OCI-LY7 (cell line): ENCODE data around the gene INPP5K. TPM values are rescaled to one million over a fixed set of nuclear protein-coding genes. Genes with fewer than 3 reads are reported as not detected.

Source experiments
- BruUV-seq: library from RNA; stranded (reverse); fragments of 400-500 nt; replicated peaks from 2 replicates; lab custom pipeline; 2021; lab: Mats Ljungman, UMichigan
- CTCF ChIA-PET: fragments of 300-600 bp; sonication (Branson Sonifier 250); formaldehyde crosslinking; loops from one replicate; lab custom pipeline; 2022; ENCODE audit warnings: antibody characterized with exemption; ENCODE audit not compliant: unreplicated experiment; lab: Charles Lee
- POLR2A ChIA-PET: fragments of 300-600 bp; sonication (Branson Sonifier 250); formaldehyde crosslinking; loops from one replicate; lab custom pipeline; 2022; ENCODE audit warnings: antibody characterized with exemption; lab: Charles Lee
- DNase-seq: peaks from one replicate; pipeline ENCODE4 v3.0.0-alpha.2; 2015; ENCODE audit warnings: low spot score
- H2AFZ ChIP-seq: fragments of 200-600 bp; sonication (generic), shearing (Covaris generic); 2 replicates; pipeline ENCODE4 v1.6.1; 2014; ENCODE audit warnings: mild to moderate bottlenecking, antibody characterized with exemption, low read length, moderate library complexity
- H3K27ac ChIP-seq: fragments of 200-600 bp; sonication (generic); 2 replicates; pipeline ENCODE4 v1.5.1; 2014; ENCODE audit warnings: mixed run types, low read depth, mild to moderate bottlenecking, moderate library complexity, low read length, inconsistent platforms; ENCODE audit not compliant: poor library complexity, severe bottlenecking
- H3K36me3 ChIP-seq: fragments of 200-600 bp; sonication (generic); 2 replicates; pipeline ENCODE4 v1.6.1; 2014; ENCODE audit warnings: mild to moderate bottlenecking, antibody characterized with exemption, low read length, moderate library complexity, mixed read lengths; ENCODE audit not compliant: insufficient read depth
- H3K4me1 ChIP-seq: fragments of 200-600 bp; sonication (generic); 2 replicates; pipeline ENCODE4 v1.5.1; 2014; ENCODE audit warnings: mild to moderate bottlenecking, low read length; ENCODE audit not compliant: insufficient read depth, poor library complexity, severe bottlenecking
- H3K4me2 ChIP-seq: fragments of 200-600 bp; sonication (generic); 2 replicates; pipeline ENCODE4 v1.6.1; 2014; ENCODE audit warnings: mild to moderate bottlenecking, low read length
- H3K4me3 ChIP-seq: fragments of 200-600 bp; sonication (generic); 2 replicates; pipeline ENCODE4 v1.5.1; 2014; ENCODE audit warnings: mild to moderate bottlenecking, low read depth, low read length; ENCODE audit not compliant: poor library complexity, severe bottlenecking
- H3K79me2 ChIP-seq: fragments of 200-600 bp; sonication (generic); 2 replicates; pipeline ENCODE4 v1.6.1; 2016; ENCODE audit warnings: low read depth, mild to moderate bottlenecking, low read length, moderate library complexity, mixed read lengths; ENCODE audit not compliant: insufficient read depth
- H3K9me2 ChIP-seq: fragments of 200-600 bp; sonication (generic); 2 replicates; pipeline ENCODE4 v1.6.1; 2016; ENCODE audit warnings: mild to moderate bottlenecking, low read length, mixed read lengths; ENCODE audit not compliant: insufficient read depth
- H3K9me3 ChIP-seq: fragments of 200-600 bp; sonication (generic); 2 replicates; pipeline ENCODE4 v1.6.1; 2014; ENCODE audit warnings: mild to moderate bottlenecking, mixed run types, low read length, mixed read lengths
- H4K20me1 ChIP-seq: fragments of 200-600 bp; sonication (generic); 2 replicates; pipeline ENCODE4 v1.6.1; 2014; ENCODE audit warnings: mild to moderate bottlenecking, antibody characterized with exemption, low read length, moderate library complexity, mixed read lengths; ENCODE audit not compliant: insufficient read depth
- EZH2phosphoT487 ChIP-seq: fragments of 200-600 bp; sonication (generic); IDR thresholded peaks from 2 replicates; pipeline ENCODE4 v1.6.1; 2018; ENCODE audit warnings: low read depth, borderline replicate concordance, mild to moderate bottlenecking, mixed run types, antibody characterized with exemption, low read length, moderate library complexity, mixed read lengths
- intact Hi-C: fragments of 100-400 bp; cut with micrococcal nuclease; formaldehyde crosslinking; loops from one replicate; pipeline ENCODE4 v1.10.0; 2022; ENCODE audit not compliant: unreplicated experiment
- total RNA-seq, 2 experiments: library from RNA; depleted of rRNA in 1 of 2; stranded (reverse); fragments of >200 nt in 1 of 2; shearing (Covaris generic) in 1 of 2; gene quantifications; 2 replicates each; pipeline ENCODE4 v1.2.3, GENCODE V29; 2014 to 2022
- TF ChIP-seq, protein P1 (sequence below): fragments of 200-600 bp; sonication (generic); conservative IDR thresholded peaks from 2 replicates; pipeline ENCODE4 v1.5.1; 2014; ENCODE audit warnings: mild to moderate bottlenecking, antibody characterized with exemption, low read length, moderate library complexity, mixed read lengths

Gene INPP5K
- total RNA-seq, 2 experiments from 2014 or later: 28.8 to 40.7 TPM

DNA sequence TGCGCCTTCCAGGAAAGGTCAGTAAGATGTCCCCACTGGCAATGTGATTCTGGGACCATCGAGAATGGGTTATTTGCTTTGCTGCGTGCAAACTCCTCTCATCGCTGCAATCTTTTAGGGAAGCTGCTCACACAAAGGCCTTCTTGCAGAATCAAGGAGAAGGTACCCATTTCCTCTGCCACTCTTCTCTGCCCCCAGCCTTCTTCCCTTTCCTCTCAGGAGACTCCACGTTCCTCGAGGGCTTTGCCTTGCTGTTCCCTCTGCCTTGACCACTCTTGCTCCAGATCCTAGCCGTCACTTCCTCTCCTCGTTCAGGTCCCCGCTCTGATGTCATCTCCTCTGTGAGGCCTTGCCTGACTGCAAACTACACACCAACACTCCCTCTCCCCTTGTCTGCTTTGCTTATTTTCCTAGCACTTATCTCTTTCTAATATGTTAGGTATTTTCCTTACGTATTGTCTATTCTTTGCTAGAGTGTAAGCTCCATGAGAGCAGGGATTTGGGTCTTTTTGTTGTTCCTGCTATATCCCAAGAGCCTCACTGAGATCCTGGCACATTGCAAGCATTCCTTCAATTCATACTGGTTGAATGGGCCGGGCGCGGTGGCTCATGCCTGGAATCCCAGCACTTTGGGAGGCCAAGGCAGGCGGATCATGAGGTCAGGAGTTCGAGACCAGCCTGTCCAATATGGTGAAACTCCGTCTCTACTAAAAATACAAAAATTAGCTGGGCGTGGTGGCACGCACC lies 55.0 kb downstream of the INPP5K start:
- no peak overlapping the region for H3K4me2 ChIP-seq

DNA sequence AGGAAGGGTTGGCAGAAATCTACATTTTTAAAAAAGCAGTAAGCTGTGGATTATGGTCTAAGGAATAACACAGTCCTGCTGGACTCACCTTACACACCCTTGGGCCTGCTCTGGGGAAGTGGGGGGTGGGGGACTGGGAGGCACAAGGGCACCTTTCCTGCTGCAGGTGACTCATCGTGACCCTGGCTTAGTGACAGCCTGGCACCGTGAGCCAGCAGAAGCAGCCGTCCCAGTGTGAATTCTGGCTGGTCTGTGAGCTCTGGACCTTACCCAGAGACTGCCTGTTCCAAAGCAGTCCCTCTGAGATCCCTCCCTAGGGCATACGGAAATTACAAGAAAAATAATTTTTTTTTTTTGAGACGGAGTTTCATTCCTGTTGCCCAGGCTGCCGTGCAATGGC lies 56.2 kb downstream of the INPP5K start:
- no TSS peak for BruUV-seq
- Histone ChIP-seq H3K27ac (no peak overlapping the region), H4K20me1 (0 out of 2 replicates have a peak, but pooled peaks cover 4% of the 10 kb centered on the region), H3K4me1 (peaks cover 28% of the 10 kb centered on the region), H2AFZ (no peak overlapping the region), H3K9me2 (no peaks in the 10 kb centered on the region), H3K9me3 (no peaks in the 10 kb centered on the region), H3K4me3 (no peak overlapping the region), H3K4me2 (no peak overlapping the region), H3K79me2 (peaks cover 7% of the 10 kb centered on the region), H3K36me3 (peaks cover 5% of the 10 kb centered on the region; the same call in 1 of the 2 replicates)
- ChIA-PET POLR2A (no interaction called here), CTCF (no interaction called here)
- no peak for TF ChIP-seq EZH2phosphoT487
- TF ChIP-seq, protein P1, sequence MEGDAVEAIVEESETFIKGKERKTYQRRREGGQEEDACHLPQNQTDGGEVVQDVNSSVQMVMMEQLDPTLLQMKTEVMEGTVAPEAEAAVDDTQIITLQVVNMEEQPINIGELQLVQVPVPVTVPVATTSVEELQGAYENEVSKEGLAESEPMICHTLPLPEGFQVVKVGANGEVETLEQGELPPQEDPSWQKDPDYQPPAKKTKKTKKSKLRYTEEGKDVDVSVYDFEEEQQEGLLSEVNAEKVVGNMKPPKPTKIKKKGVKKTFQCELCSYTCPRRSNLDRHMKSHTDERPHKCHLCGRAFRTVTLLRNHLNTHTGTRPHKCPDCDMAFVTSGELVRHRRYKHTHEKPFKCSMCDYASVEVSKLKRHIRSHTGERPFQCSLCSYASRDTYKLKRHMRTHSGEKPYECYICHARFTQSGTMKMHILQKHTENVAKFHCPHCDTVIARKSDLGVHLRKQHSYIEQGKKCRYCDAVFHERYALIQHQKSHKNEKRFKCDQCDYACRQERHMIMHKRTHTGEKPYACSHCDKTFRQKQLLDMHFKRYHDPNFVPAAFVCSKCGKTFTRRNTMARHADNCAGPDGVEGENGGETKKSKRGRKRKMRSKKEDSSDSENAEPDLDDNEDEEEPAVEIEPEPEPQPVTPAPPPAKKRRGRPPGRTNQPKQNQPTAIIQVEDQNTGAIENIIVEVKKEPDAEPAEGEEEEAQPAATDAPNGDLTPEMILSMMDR: no peak
- intact Hi-C loops: no loop called here
- DNase-seq: no peak

More for the DNA sequence above, 55.0 kb downstream of the INPP5K start:
- TF ChIP-seq, protein P1: no peak
- TF ChIP-seq EZH2phosphoT487: no peak
- Histone ChIP-seq H3K4me1 (peaks cover 28% of the 10 kb centered on the region), H3K4me3 (no peak overlapping the region), H2AFZ (no peak overlapping the region), H3K9me2 (no peaks in the 10 kb centered on the region), H3K36me3 (peaks cover 12% of the 10 kb centered on the region), H3K9me3 (no peaks in the 10 kb centered on the region), H3K79me2 (no peaks in the 10 kb centered on the region), H4K20me1 (no peaks in the 10 kb centered on the region), H3K27ac (no peak overlapping the region)
- no TSS peak for BruUV-seq
- DNase-seq: no peak
- ChIA-PET POLR2A (no interaction called here), CTCF (no interaction called here)
- intact Hi-C loops: no loop called here
